ENCODE data around the gene CTSL. TPM values are rescaled to one million over a fixed set of nuclear protein-coding genes. Genes with fewer than 3 reads are reported as not detected.

CTSL gene
- total and polyA plus RNA-seq, 2 of the 13 experiments (the other 11 are each of a cell fraction or from before 2014, with no cell fraction given): 78.1 to 113 TPM

GRCh38 chr9:87714819-87715218, 11.1 kb upstream of the CTSL start (continued):
- no peak for TF ChIP-seq ZFP91 (CRISPR knock-in tag; IDR thresholded peaks at IDR 0.05; ENCODE audit: borderline replicate concordance)
- TF ChIP-seq SETDB1 (CRISPR knock-in tag; IDR thresholded peaks at IDR 0.05; ENCODE audit: borderline replicate concordance): no peak
- no peak for TF ChIP-seq SNRNP70 (IDR thresholded peaks at IDR 0.05; ENCODE audit: low read depth, low read length)
- TF ChIP-seq REXO4 (CRISPR knock-in tag; IDR thresholded peaks at IDR 0.05; ENCODE audit: borderline replicate concordance): no peak
- no peak for TF ChIP-seq SP4 (CRISPR knock-in tag; IDR thresholded peaks at IDR 0.05)
- 0 out of 2 replicates have a peak, but pooled peaks have one; percentile 33 for TF ChIP-seq MIXL1 (CRISPR knock-in tag; IDR thresholded peaks at IDR 0.05)
- no peak for TF ChIP-seq ZNF101 (CRISPR knock-in tag; IDR thresholded peaks at IDR 0.05; ENCODE audit: borderline replicate concordance, low read depth)
- no peak for TF ChIP-seq KLF12 (CRISPR knock-in tag; IDR thresholded peaks at IDR 0.05; ENCODE audit: borderline replicate concordance)
- no peak for TF ChIP-seq DBP (CRISPR knock-in tag; IDR thresholded peaks at IDR 0.05; ENCODE audit: not compliant biosample characterization)
- TF ChIP-seq ZBTB40 (IDR thresholded peaks at IDR 0.05): peak; percentile 38; the same call in 1 of the 2 replicates
- 0 out of 2 replicates have a peak, but pooled peaks have one; percentile 28 for TF ChIP-seq ZBTB40 (CRISPR knock-in tag; IDR thresholded peaks at IDR 0.05)
- TF ChIP-seq HOXD1 (CRISPR knock-in tag; IDR thresholded peaks at IDR 0.05): no peak
- TF ChIP-seq ZNF354B (CRISPR knock-in tag; IDR thresholded peaks at IDR 0.05): no peak
- no peak for TF ChIP-seq GRHL1 (CRISPR knock-in tag; conservative IDR thresholded peaks at IDR 0.05)
- no peak for TF ChIP-seq ZKSCAN1 (IDR thresholded peaks at IDR 0.05; ENCODE audit: low read length)
- TF ChIP-seq ZNF598 (CRISPR knock-in tag; IDR thresholded peaks at IDR 0.05; ENCODE audit: borderline replicate concordance): no peak
